ENCODE measurements around the gene PDP2. TPM values are rescaled to one million over a fixed set of nuclear protein-coding genes. Genes with fewer than 3 reads are reported as not detected.

PDP2 gene
- polyA plus RNA-seq, 1 experiment = 12.1 TPM

DNA sequence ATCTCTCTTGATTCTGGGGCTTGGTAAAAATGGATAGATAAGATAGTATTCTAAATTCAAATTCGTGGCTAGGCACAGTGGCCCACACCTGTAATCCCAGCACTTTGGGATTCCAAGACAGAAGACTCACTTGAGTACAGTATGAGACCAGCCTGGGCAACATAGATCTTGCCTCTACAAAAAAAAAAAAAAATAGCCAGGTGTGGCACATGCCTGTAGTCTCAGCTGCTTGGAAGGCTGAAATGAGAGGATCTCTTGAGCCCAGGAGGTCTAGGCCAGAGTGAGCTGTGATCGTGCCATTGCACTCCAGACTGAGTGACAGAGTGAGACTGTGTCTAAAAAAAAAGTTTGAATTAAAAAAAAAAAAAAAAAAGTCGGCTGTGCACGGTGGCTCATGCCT lies 9.3 kb downstream of the PDP2 start:
- CTCF ChIA-PET = interaction anchor here (0.6 to 1.8 kb wide), 7 partner anchors 17 to 326 kb away, joined by 3 to 7 read pairs (median 4); no protein-coding TSS in a partner anchor
- Histone ChIP-seq H3K27ac (ENCODE audit: low read depth, low read length) (no peak overlapping the region), H3K27me3 (ENCODE audit: control insufficient read depth, insufficient read depth, low read length) (no peaks in the 10 kb centered on the region), H3K9me3 (ENCODE audit: control insufficient read depth, insufficient read depth, low read length) (no peaks in the 10 kb centered on the region), H3K4me3 (ENCODE audit: low read depth, low read length) (no peak overlapping the region)
- TF ChIP-seq CTCF (IDR thresholded peaks at IDR 0.05; ENCODE audit: low read depth, low read length) = no peak
- no peak for DNase-seq (ENCODE audit: low read depth, low spot score)
- POLR2A ChIA-PET = no interaction called here

- DNase-seq (ENCODE audit: low read depth, low spot score) = no peak
- no peaks in the 10 kb centered on the region for H3K27me3 ChIP-seq (ENCODE audit: control insufficient read depth, insufficient read depth, low read length)
- H3K9me3 ChIP-seq (ENCODE audit: control insufficient read depth, insufficient read depth, low read length) = no peaks in the 10 kb centered on the region
- ChIA-PET POLR2A (no interaction called here), CTCF (interaction anchor here (0.5 to 1.8 kb wide), 5 partner anchors 18 to 279 kb away, joined by 3 to 7 read pairs (median 4); partner anchors contain the start of genes NAE1 and NOL3)
- TF ChIP-seq CTCF (IDR thresholded peaks at IDR 0.05; ENCODE audit: low read depth, low read length) = no peak
- H3K4me3 ChIP-seq (ENCODE audit: low read depth, low read length) = no peak overlapping the region
- H3K27ac ChIP-seq (ENCODE audit: low read depth, low read length) = no peak overlapping the region
Observed at GRCh38 chr16:66890799-66891198, 10.5 kb downstream of the PDP2 start.

- CTCF ChIA-PET = interaction anchor here (1.6 to 2.2 kb wide), 2 partner anchors 24 to 56 kb away, joined by 5 to 12 read pairs; no protein-coding TSS in a partner anchor
- H3K27me3 ChIP-seq (ENCODE audit: control insufficient read depth, insufficient read depth, low read length) = no peaks in the 10 kb centered on the region
- TF ChIP-seq CTCF (IDR thresholded peaks at IDR 0.05; ENCODE audit: low read depth, low read length) = no peak
- H3K4me3 ChIP-seq (ENCODE audit: low read depth, low read length) = no peak overlapping the region
- no peaks in the 10 kb centered on the region for H3K9me3 ChIP-seq (ENCODE audit: control insufficient read depth, insufficient read depth, low read length)
- DNase-seq (ENCODE audit: low read depth, low spot score) = no peak
- no peak overlapping the region for H3K27ac ChIP-seq (ENCODE audit: low read depth, low read length)
- POLR2A ChIA-PET = no interaction called here
Observed at GRCh38 chr16:66891360-66891759, 11.0 kb downstream of the PDP2 start.

- H3K9me3 ChIP-seq (ENCODE audit: control insufficient read depth, insufficient read depth, low read length) = no peaks in the 10 kb centered on the region
- H3K27ac ChIP-seq (ENCODE audit: low read depth, low read length) = no peak overlapping the region
- no peak for DNase-seq (ENCODE audit: low read depth, low spot score)
- ChIA-PET POLR2A (no interaction called here), CTCF (interaction anchor here (0.6 to 2.2 kb wide), 7 partner anchors 18 to 241 kb away, joined by 3 to 12 read pairs (median 6); partner anchors contain the start of gene NAE1)
- no peak overlapping the region for H3K4me3 ChIP-seq (ENCODE audit: low read depth, low read length)
- TF ChIP-seq CTCF (IDR thresholded peaks at IDR 0.05; ENCODE audit: low read depth, low read length) = no peak
- H3K27me3 ChIP-seq (ENCODE audit: control insufficient read depth, insufficient read depth, low read length) = no peaks in the 10 kb centered on the region
Observed at GRCh38 chr16:66891797-66892196, 11.5 kb downstream of the PDP2 start.

GRCh38 chr16:66894055-66894454 lies 13.7 kb downstream of the PDP2 start:
- Histone ChIP-seq H3K27ac (ENCODE audit: low read depth, low read length) (no peak overlapping the region), H3K27me3 (ENCODE audit: control insufficient read depth, insufficient read depth, low read length) (no peaks in the 10 kb centered on the region), H3K9me3 (ENCODE audit: control insufficient read depth, insufficient read depth, low read length) (no peaks in the 10 kb centered on the region), H3K4me3 (ENCODE audit: low read depth, low read length) (no peak overlapping the region)
- ChIA-PET CTCF (interaction anchor here (0.5 to 5.6 kb wide), 10 partner anchors 8 to 259 kb away, joined by 3 to 77 read pairs (median 10); partner anchors contain the start of gene RRAD), POLR2A (no interaction called here)
- no peak for DNase-seq (ENCODE audit: low read depth, low spot score)
- TF ChIP-seq CTCF (IDR thresholded peaks at IDR 0.05; ENCODE audit: low read depth, low read length) = no peak

All from AG04450 (cell line).